Stimulated activated CD8-positive, alpha-beta memory T cell treated with anti-CD3 and anti-CD28 coated beads, Interleukin-15, amount 100 ng/mL, for 48 hours (primary cell): ENCODE results near the gene DUSP15.

ENCODE experiments used
- DNase-seq, 2 donors: peaks; one replicate each; pipeline ENCODE4 v3.0.0-alpha.2; 2020; ENCODE audit warnings: low read depth in 2 of 2

The DUSP15 gene

DNA sequence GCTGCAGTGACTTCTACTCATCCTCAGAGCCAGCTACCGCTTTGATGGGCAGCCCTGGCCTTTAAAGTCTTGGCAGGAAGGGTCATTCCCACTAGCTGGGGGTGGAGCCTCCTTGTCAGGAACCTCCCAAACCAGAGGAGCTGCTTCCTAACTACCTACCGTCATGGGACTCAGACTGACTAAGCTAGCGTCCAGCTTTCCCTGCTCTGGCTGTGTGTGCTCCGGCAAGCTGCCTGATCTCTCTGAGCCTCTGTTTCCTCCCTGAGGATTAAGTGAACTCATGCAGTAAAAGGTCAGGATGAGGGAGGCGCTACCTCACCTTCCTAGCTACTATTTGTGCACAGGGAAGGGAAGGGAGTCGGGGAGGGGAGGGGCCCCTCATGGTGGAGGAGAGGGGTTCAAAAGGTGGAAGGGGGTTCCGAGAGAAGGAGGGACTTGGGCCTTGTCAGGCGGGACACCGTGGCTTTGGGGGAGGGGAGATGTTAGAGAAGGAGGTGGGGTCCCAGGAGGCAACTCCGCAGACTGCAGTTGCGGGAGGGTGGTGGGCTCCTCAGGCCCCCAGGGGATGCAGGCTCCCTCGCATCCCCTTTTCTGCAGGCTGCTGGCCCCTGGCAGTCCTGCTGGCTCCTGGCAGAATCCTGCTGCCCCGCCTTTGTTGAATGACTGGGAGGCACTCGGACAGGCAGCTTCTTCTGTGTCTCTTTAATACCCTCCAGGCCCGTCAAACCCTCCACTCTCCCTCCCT is 9.8 kb downstream of the DUSP15 start:
- no peak for DNase-seq

DNA sequence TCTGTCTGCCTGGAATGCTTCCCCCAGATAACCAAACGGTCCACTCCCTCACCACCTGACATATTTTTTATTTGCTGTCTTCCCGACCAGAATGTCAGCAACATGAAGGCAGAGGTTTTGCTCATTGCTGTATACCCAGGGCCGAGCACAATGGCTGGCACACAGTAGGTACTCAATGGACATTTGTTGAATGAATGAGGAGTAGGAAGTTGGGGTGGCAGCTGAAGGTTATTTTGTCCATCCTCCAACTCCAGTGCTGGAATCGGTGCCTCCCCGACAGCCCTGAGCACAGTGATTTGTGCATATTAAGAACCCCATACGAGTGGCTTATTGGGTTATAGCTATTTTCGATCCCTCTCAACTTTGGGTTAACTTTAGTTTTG is 10.3 kb downstream of the DUSP15 start:
- DNase-seq, result no peak

DNA sequence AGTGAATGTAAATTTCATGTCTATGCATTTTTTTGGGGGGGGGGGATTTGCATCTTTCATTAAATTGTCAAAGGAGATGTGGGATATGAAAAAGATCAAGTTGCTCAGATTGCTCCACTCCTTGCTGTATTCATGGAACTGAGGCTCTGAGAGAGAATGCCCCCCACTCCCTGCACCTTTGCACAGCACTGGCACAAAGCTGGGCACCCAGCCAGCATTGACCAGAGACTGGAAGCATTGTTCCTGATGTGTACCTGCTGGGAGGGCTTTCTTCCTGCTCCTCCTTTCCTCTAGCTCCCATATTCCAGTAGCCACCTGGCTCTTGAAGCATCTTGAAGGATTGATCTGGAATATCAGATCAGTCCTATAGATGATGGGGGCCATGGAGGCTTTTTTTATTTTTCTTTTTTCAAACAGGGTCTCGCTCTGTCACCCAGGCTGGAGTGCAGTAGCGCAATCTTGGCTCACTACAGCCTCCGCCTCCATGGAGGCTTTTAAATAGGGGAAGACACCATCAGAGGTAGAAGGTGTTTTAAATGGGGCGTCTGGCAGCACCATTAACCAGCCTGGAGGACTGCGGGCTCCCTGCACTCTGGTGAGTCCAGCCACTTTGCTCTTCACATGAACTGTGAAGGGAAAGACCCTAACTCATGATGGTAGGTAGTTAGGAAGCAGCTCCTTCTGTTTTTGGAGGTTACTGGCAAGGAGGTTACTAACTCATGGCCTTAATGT is 10.9 kb downstream of the DUSP15 start:
- no peak for DNase-seq

DNA sequence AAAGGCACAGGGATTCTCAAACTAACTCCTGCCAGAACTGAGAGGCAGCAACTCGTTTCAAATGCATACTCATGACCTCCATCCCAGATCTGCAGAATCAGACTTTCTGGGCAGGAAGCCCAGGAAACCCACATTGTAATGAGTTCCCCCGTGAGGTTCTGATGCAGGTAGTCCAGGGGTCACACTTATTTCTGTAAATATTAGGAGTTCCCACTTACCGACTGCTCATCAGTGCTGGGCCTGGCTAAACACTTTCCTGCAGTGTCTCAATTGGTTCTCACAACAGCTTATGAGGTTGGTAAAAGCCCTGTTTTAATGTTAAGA is 11.6 kb downstream of the DUSP15 start:
- DNase-seq, result no peak

DNA sequence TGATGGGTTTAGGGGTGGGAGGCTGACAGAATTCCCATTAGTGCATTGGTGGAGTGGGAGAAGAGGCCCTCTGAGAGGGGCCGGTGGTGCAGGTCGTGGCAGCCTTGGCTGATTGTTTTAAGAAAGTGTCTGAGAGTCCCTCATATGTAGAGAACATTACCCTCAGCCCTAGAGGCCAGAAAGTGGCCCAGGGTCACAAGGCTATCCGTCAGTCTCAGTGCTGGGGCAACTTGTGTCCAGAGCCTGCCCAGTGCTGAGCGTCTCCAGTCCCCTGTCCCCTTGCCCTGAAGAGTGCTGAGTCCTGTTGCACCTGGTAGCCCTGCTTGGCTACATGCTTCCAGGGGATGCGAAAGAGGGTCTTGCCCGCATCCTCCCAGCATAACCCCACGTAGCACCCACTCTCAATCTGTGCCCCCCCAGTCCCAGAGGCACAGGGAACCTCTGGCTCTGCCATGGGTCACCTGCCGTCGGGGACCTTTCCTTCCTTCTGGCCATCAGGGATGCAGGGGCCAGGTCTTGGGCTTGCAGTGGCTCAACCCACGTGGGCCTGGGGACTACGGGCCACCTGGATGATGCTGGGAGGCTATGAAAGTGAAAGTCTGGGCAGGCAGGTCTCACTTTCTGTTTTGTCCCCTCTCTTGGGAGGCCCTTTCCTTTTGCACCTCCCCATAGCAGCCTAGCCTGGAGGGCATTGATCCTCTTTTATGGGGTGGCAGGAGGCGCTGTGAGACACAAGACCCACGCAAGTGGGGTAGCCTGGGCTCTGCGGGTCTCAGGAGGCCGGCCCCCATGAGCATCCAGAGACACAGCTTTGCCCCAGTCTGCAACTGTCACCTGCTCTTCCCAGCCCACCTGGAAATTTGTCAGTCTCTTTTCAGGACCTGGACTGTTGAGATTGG is 12.2 kb downstream of the DUSP15 start:
- DNase-seq, result no peak

- no peak for DNase-seq
Observed at GRCh38 chr20:31856516-31856915, 13.8 kb downstream of the DUSP15 start.

DNA sequence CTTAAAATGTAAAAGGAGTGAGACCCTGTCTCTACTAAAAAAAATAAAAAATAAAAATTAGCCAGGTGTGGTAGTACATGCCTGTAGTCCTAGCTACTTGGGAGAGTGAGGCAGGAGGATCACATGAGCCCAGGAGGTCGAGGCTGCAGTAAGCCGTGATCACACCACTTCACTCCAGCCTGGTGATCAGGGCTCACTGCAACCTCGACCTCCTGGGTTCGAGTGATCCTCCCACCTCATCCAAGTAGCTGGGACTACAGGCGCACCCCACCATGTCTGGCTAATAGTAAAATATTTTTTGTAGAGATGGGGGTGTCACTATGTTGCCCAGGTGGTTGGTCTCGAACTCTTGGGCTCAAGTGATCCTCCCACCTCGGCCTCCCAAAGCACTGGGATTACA is 16.8 kb downstream of the DUSP15 start:
- DNase-seq, result no peak

DNA sequence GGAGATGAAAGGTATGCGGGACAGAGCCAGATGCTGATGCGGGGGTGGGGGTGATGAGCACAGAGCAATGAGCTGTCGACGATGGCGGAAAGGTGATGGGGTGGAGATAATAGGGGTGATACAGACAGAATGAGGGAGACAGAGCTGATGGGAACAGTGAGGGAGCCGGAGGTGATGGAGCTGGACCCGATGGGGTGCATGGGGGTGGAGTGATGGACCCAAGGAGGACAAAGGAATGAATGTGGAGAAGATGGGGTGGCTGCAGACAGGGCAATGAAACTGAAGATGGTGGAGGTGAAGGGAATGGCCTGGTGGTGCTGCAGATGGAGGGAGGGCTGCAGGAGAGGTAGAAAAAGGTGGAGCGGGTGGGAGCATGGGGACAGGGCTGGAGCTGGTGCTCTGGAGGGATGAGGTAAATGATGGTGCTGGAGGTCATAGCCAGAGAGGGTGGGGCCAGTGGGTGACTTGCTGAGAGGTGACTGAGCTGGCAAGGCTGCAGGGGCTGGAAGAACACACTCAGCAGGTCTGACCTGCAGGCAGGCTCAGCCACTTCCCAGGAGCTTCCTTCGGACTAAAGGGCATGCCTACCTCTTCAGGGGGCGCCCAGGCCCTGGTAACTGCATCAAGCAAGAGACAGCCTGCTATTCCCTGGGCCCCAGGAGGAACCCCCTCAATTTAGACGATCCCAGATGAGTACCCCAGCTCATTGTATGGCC is 18.9 kb downstream of the DUSP15 start:
- no peak for DNase-seq

GRCh38 chr20:31849306-31849930 is 20.9 kb downstream of the DUSP15 start:
- no peak for DNase-seq

DNA sequence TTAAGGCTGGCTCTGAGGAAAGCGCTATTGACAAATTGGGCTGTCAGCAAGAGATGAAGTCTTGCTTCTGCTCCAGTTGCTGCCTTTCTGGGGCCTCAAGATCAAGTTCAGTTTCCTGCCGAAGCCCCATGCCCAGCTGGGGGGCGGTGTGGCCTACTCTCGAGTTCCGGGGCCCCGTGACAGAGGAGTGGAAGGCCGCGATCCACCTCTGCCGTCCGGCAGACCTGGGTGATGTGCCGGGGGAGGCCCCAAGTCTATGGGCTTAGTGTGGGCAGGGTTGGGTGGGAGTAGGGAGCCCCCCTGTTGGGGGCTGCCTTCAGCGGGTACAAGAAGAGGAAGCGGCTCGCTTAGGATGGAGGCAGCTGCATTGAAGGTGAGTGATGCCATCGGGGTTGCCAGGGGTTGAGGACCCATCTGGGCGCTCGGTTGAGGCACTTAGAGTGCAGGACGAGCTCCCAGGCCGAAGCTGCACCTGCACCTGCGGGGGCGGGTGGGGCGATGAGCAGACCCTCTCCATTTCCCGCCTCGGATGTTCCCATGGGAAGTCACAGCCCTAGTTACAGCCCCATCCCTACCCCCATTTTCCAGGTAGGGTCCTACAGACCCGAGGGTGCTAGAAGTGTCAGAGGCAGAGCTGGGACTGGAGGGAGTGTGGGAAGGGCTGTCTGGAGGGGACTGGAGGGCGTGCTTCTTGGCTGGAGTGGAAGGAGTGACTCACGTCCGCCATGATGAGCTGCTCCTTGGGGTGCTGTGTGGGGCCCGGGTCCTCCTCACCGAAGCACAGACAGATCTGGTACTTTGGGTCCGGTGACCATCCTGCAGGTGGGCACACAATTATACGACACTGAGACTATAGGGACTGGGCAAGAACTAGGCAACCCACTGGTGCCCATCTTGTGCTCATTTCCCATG is 22.0 kb downstream of the DUSP15 start:
- DNase-seq, result no peak

- DNase-seq, result no peak
Observed at GRCh38 chr20:31846793-31847138, 23.6 kb downstream of the DUSP15 start.

DNA sequence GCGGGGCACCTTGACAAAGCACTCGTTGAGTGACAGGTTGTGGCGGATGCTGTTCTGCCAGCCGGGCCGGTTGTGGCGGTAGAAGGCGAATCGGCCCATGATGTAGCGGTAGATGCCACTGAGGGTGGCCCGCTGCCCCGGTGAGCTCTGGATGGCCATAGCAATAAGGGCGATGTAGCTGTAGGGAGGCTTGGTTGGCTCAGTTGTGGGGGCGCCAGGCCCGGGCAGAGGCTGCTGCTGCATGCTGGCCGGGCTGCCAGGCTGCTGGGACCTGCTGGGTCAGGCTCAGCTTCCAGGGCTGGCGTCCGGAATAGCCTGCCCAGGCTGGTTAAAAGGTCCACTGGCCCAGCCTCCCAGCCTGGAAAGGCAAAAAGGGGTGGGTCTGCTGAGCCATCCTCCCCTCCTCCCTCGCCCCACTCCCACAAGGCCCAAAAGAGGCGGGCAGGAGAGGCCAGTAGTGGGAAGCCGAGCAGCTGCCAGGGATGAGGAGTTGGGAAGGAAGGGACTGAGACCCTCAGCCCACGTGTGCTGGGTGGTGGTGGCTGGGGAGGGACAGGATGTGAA is 24.9 kb downstream of the DUSP15 start, which contains the start of gene FOXS1:
Gene FOXS1 (minus strand): TSS at position 305 of the 564 bp plus-strand sequence. CDS start 62 bp downstream, at position 243.
- DNase-seq, result no peak

GRCh38 chr20:31844737-31845299 is 25.5 kb downstream of the DUSP15 start:
- no peak for DNase-seq

- no peak for DNase-seq
Observed at GRCh38 chr20:31843881-31844280, 26.4 kb downstream of the DUSP15 start.

DNA sequence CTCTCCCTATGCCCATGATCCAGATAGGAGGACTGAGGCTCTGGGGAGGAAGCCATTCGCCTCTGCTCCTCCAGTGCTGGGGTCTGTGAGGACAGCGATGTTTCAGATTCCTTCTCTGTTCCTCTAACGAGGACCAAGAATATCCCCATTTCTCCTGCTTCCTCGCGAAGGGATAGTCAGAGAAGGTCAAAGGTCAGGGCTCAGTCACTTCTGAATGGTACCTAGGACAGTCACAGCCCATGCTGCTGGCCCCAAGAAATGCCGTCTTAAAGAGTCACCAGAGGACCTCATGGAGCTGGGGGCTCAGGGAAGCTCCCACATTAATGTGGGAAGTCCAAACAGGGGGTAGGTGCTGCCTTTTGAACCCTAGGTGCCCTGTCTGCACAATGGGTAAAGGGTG is 27.0 kb downstream of the DUSP15 start:
- no peak for DNase-seq

DNA sequence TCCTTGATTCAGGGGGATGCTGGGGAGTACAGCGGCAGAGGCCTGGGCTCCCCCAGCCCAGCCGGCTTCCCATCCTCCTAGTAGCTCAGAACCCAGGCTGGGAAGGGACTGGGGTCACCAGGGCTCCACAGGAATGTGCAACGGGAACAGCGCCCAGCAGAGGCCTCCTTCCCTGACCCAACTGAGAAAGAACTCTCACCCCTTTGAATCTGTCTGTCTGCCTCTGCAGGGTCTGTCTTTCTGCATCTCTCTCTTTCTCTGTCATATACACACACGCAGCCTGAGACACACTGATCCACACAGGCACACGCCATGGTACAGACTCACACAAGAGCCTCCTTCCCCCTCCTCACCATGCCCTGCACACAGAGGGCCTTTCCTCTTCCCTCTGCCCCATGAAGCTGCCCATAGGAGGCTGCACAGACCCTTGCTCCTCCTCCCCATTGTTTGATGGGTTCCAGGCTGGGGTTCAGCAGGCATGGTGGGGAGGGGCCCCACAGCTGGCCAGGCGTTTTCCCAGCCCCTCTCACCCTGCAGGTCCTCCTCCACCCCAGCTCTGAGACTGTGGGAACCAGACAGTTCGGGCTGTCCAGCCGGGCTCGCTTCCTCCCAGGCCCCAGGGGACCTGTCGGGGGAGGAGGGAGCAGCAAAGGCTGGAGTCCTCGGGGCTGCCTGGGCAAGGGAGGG is 27.7 kb downstream of the DUSP15 start:
- no peak for DNase-seq

DNA sequence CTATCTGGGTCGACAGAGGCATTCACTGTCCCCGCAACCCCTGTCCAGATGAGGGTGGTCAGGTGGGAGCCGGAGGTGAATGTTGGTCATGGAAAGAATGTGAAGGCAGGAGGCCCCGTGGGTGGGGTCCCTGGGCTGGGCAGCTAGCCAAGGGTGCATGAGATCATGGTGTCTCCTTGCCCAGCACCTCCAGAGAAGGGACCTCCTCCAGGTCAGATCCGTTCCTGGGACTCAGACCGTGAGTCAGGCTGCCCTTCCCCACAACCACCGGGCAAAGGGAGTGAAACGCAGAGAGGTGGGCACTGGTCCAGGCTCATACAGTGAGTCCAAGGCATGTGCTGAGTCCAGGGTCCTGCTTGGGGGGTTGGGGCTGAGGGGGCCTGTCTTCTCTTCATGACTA is 28.4 kb downstream of the DUSP15 start:
- no peak for DNase-seq

DNA sequence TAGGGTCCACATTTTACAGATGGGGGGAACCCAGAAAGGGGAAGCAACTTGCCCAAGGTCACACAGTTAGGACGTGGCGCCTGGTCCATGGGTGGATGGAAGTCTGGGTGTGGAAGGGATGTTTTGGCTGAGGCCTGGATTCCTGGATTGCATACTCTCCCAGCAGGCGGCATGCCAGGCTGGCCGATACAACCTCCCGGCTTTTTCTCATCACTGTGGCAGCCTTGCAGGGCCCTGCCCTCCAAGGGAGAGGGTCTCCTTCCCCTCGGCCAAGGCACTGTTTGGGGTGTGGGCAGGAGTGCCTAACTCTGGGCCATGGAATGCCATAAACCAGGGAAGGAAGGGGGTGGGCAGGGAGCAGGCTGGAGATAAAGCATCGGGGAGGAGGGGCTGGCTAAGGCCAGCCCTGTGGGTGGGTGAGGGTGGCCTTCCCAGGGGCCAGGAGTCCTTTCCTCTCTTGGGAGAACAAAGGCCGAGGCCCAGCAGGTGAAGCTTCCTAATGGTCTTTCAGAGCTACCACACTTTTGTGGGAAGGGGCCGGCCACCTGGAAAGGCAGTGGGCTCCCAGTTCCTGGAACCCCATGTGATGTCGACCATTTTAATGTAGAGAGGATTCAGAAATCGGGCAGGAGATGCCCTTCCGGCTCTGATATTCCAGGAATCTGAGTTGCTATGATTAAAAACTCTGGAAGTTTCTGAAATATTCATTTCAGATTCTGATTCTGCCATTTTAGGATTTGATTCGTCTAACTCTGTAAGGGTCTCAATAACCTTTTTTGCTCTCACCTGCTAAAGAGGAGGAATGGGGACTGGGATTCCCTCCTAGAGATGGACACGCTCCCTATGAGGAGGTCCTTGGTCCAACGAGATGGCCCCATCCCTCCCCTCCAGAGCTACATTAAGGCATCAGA is 29.2 kb downstream of the DUSP15 start:
- no peak for DNase-seq
